K562 (cell line): ENCODE data around the gene SYNPR.

ENCODE experiments used
- IRF2 ChIP-seq: sonication (generic); formaldehyde crosslinking; IDR thresholded peaks from 2 replicates; pipeline ENCODE4 v1.8.1; 2022; ENCODE audit warnings: mild to moderate bottlenecking, missing genetic modification reagents
- JUND ChIP-seq, 2 experiments: IDR thresholded peaks; 2 replicates in 1 of 2; 3 replicates in 1 of 2; pipeline ENCODE4 v1.6.1; 2011; ENCODE audit warnings: borderline replicate concordance in 2 of 2, low read depth in 2 of 2, low read length in 2 of 2, improper control_type of control experiment in 1 of 2, missing biosample characterization in 1 of 2, missing genetic modification characterization in 1 of 2, missing genetic modification reagents in 1 of 2
- YBX1 ChIP-seq: fragments of 450-650 bp; IDR thresholded peaks from 2 replicates; pipeline ENCODE4 v1.7.1; 2016; ENCODE audit warnings: mild to moderate bottlenecking
- TF ChIP-seq, protein P1 (sequence below): sonication (generic); formaldehyde crosslinking; IDR thresholded peaks from 2 replicates; pipeline ENCODE4 v1.8.1; 2023; ENCODE audit warnings: mild to moderate bottlenecking, missing genetic modification reagents

DNA sequence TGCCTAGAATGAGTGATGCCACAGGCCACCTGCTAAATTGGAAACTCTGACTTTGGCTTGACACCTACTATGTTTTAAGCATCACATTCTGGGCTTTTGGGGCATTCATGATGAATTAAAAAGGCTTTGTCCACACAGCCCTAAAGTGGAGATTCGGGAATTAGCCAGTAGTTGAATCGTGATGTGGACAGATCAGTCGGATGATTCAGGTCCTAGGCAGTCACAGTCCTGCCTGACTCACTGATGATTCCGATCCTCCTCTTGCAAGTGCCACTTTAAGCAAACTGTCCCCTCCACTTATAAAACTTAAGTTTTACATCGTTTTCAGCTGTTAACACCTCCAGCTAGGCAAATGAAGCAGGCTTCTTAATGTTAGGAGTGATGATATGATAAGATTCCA lies 75.3 kb downstream of the SYNPR start:
- TF ChIP-seq, protein P1, sequence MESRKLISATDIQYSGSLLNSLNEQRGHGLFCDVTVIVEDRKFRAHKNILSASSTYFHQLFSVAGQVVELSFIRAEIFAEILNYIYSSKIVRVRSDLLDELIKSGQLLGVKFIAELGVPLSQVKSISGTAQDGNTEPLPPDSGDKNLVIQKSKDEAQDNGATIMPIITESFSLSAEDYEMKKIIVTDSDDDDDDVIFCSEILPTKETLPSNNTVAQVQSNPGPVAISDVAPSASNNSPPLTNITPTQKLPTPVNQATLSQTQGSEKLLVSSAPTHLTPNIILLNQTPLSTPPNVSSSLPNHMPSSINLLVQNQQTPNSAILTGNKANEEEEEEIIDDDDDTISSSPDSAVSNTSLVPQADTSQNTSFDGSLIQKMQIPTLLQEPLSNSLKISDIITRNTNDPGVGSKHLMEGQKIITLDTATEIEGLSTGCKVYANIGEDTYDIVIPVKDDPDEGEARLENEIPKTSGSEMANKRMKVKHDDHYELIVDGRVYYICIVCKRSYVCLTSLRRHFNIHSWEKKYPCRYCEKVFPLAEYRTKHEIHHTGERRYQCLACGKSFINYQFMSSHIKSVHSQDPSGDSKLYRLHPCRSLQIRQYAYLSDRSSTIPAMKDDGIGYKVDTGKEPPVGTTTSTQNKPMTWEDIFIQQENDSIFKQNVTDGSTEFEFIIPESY (CRISPR knock-in tag), result no peak
- TF ChIP-seq YBX1 (no peak), JUND (IDR thresholded peaks at IDR 0.05; ENCODE audit: borderline replicate concordance, low read depth, low read length) (no peak), JUND (tag; IDR thresholded peaks at IDR 0.05; ENCODE audit: borderline replicate concordance, low read depth, low read length) (no peak), IRF2 (CRISPR knock-in tag) (no peak)
